ENCODE measurements around the gene ATP5PF. TPM values are rescaled to one million over a fixed set of nuclear protein-coding genes. Genes with fewer than 3 reads are reported as not detected.

Gene ATP5PF
- total and polyA plus RNA-seq, 8 donors = 4.3 to 471 (median 131) TPM

GRCh38 chr21:25735646-25736597 is 1.2 kb upstream of the ATP5PF start:
- WGBS, 5 donors = 1% methylated on average over 24 to 48 of the region's 48 CpGs
- intact Hi-C loops (cut with DNase I; ENCODE audit: low total_unique reads) = no loop called here
- H3K9me3 ChIP-seq = no peaks in the 10 kb centered on the region
- H3K36me3 ChIP-seq = peaks cover 0 to 8% (median under 1%) of the 10 kb centered on the region in 4 donors
- DNase-seq = peak; percentile 81 to 94
- H3K4me1 ChIP-seq = peaks cover 19 to 56% (median 44%) of the 10 kb centered on the region in 4 donors
- H3K4me3 ChIP-seq = peak overlapping the region; percentile 87 to 96 (median 92)
- H3K27ac ChIP-seq = peak overlapping the region; percentile 96 to 99 (median 98)
- no peaks in the 10 kb centered on the region for H3K27me3 ChIP-seq
- no peak for TF ChIP-seq POLR2AphosphoS5 (IDR thresholded peaks at IDR 0.05)
- no peak for TF ChIP-seq CTCF (IDR thresholded peaks at IDR 0.05)

- Histone ChIP-seq H3K4me1 (peaks cover 19 to 64% (median 50%) of the 10 kb centered on the region in 4 donors), H3K4me3 (peak overlapping the region; percentile 87 to 96 (median 92)), H3K9me3 (no peaks in the 10 kb centered on the region), H3K36me3 (peaks cover 3 to 18% (median 9%) of the 10 kb centered on the region in 4 donors), H3K27me3 (no peaks in the 10 kb centered on the region), H3K27ac (peak overlapping the region; percentile 96 to 99 (median 98))
- TF ChIP-seq EP300 (IDR thresholded peaks at IDR 0.05) (no peak), POLR2A (IDR thresholded peaks at IDR 0.05) (peak in 2 of 4 donors; percentile 61 to 74), CTCF (IDR thresholded peaks at IDR 0.05) (no peak), POLR2AphosphoS5 (IDR thresholded peaks at IDR 0.05) (no peak)
- 0% methylated on average over 3 to 10 of the region's 10 CpGs for WGBS, 5 donors
- no peak for DNase-seq
- intact Hi-C loops (cut with DNase I; ENCODE audit: low total_unique reads) = no loop called here
Measured at GRCh38 chr21:25734654-25734903, 125 bp downstream of the ATP5PF start.

GRCh38 chr21:25733859-25734653 is 648 bp downstream of the ATP5PF start:
- TF ChIP-seq CTCF (IDR thresholded peaks at IDR 0.05) = no peak
- no peak for TF ChIP-seq POLR2AphosphoS5 (IDR thresholded peaks at IDR 0.05)
- peak overlapping the region; percentile 96 to 99 (median 98) for H3K27ac ChIP-seq
- peak overlapping the region; percentile 87 to 96 (median 92) for H3K4me3 ChIP-seq
- DNase-seq = peak in 1 of 2 donors; percentile 64
- no peaks in the 10 kb centered on the region for H3K9me3 ChIP-seq
- H3K36me3 ChIP-seq = peaks cover 3 to 24% (median 15%) of the 10 kb centered on the region in 4 donors
- no peaks in the 10 kb centered on the region for H3K27me3 ChIP-seq
- H3K4me1 ChIP-seq = peaks cover 19 to 65% (median 50%) of the 10 kb centered on the region in 4 donors
- 2 to 4% (median 2%) methylated on average over 29 to 30 of the region's 30 CpGs for WGBS, 5 donors
- intact Hi-C loops (cut with DNase I; ENCODE audit: low total_unique reads) = no loop called here

GRCh38 chr21:25732091-25732760 is 2.5 kb downstream of the ATP5PF start:
- Histone ChIP-seq H3K4me1 (peaks cover 19 to 60% (median 43%) of the 10 kb centered on the region in 4 donors), H3K36me3 (peaks cover 22 to 42% (median 33%) of the 10 kb centered on the region in 4 donors), H3K9me3 (no peaks in the 10 kb centered on the region), H3K27me3 (no peaks in the 10 kb centered on the region), H3K4me3 (no peak overlapping the region), H3K27ac (peak overlapping the region in 1 of 5 donors; percentile 46)
- 64 to 73% (median 70%) methylated on average over 6 of the region's 6 CpGs for WGBS, 5 donors
- intact Hi-C loops (cut with DNase I; ENCODE audit: low total_unique reads) = no loop called here
- DNase-seq = no peak
- TF ChIP-seq EP300 (IDR thresholded peaks at IDR 0.05) = no peak
- TF ChIP-seq POLR2AphosphoS5 (IDR thresholded peaks at IDR 0.05) = no peak
- no peak for TF ChIP-seq POLR2A (IDR thresholded peaks at IDR 0.05)
- TF ChIP-seq CTCF (IDR thresholded peaks at IDR 0.05) = no peak

All from stomach (tissue), 9 donors.